SK-N-SH treated with all-trans-retinoic acid at 6 μM for 48 hours (cell line): ENCODE measurements around the gene SYNE2.

Experiments
- ARNTL ChIP-seq: fragments of 450-650 bp; formaldehyde crosslinking; IDR thresholded peaks from 2 replicates; pipeline ENCODE4 v1.5.0; 2020; ENCODE audit warnings: low read depth, mild to moderate bottlenecking, moderate library complexity, borderline replicate concordance
- CSDC2 ChIP-seq: fragments of 250-450 bp; sonication (Bioruptor Pico); IDR thresholded peaks from 2 replicates; pipeline ENCODE4 v1.5.0; 2020; ENCODE audit warnings: mild to moderate bottlenecking, moderate library complexity
- ESRRG ChIP-seq: fragments of 250-450 bp; sonication (Bioruptor Pico); IDR thresholded peaks from 2 replicates; pipeline ENCODE4 v1.6.1; 2021; ENCODE audit warnings: mild to moderate bottlenecking
- GLIS3 ChIP-seq: fragments of 250-450 bp; sonication (Bioruptor Pico); IDR thresholded peaks from 2 replicates; pipeline ENCODE4 v1.5.0; 2020; ENCODE audit warnings: mild to moderate bottlenecking, moderate library complexity
- PATZ1 ChIP-seq: fragments of 250-450 bp; sonication (Bioruptor Pico); IDR thresholded peaks from 2 replicates; pipeline ENCODE4 v1.8.0; 2020; ENCODE audit warnings: mild to moderate bottlenecking, moderate library complexity, borderline replicate concordance
- RARB ChIP-seq: fragments of 250-450 bp; sonication (Bioruptor Pico); IDR thresholded peaks from 2 replicates; pipeline ENCODE4 v1.8.0; 2021; ENCODE audit warnings: mild to moderate bottlenecking, moderate library complexity
- SNAI2 ChIP-seq: fragments of 250-450 bp; sonication (Bioruptor Pico); IDR thresholded peaks from 2 replicates; pipeline ENCODE4 v1.5.0; 2020; ENCODE audit warnings: mild to moderate bottlenecking, moderate library complexity
- ZC3H10 ChIP-seq: fragments of 250-450 bp; sonication (Bioruptor Pico); IDR thresholded peaks from 2 replicates; pipeline ENCODE4 v1.5.1; 2021; ENCODE audit warnings: mild to moderate bottlenecking, moderate library complexity
- ZNF70 ChIP-seq: fragments of 450-650 bp; formaldehyde crosslinking; IDR thresholded peaks from 2 replicates; pipeline ENCODE4 v1.5.0; 2020; ENCODE audit warnings: mild to moderate bottlenecking, moderate library complexity

- TF ChIP-seq ARNTL (no peak), RARB (CRISPR knock-in tag) (no peak), PATZ1 (no peak), ZC3H10 (no peak), ESRRG (CRISPR knock-in tag) (no peak), ZNF70 (CRISPR knock-in tag) (no peak), GLIS3 (CRISPR knock-in tag) (no peak), CSDC2 (CRISPR knock-in tag) (no peak), SNAI2 (CRISPR knock-in tag) (no peak)
Observed at GRCh38 chr14:64082837-64083236, 230.0 kb downstream of the SYNE2 start.
